Left ventricle myocardium inferior (tissue), 1 donor: ENCODE results near the gene SOCS7. TPM values are rescaled to one million over a fixed set of nuclear protein-coding genes. Genes with fewer than 3 reads are reported as not detected.

Experiments used
- DNase-seq: peaks from one replicate; pipeline ENCODE4 v3.0.0-alpha.2; 2020
- H3K27ac ChIP-seq: fragments of 200-600 bp; replicated peaks from 2 replicates; pipeline ENCODE4 v1.8.0; 2021
- H3K27me3 ChIP-seq: fragments of 200-600 bp; 2 replicates; pipeline ENCODE4 v1.8.0; 2021; ENCODE audit warnings: low read depth
- H3K36me3 ChIP-seq: fragments of 200-600 bp; 2 replicates; pipeline ENCODE4 v1.8.0; 2021
- H3K4me1 ChIP-seq: fragments of 200-600 bp; 2 replicates; pipeline ENCODE4 v1.8.0; 2021
- H3K4me3 ChIP-seq: fragments of 200-600 bp; 2 replicates; pipeline ENCODE4 v1.8.0; 2021; ENCODE audit warnings: mild to moderate bottlenecking, moderate library complexity
- H3K9me3 ChIP-seq: fragments of 200-600 bp; replicated peaks from 2 replicates; pipeline ENCODE4 v1.8.0; 2021
- intact Hi-C: fragments of 100-400 bp; cut with micrococcal nuclease; formaldehyde crosslinking; loops from one replicate; pipeline ENCODE4 v1.11.0; 2022
- total RNA-seq: library from RNA; stranded (reverse); fragmentation: NEBNext Ultra II Directional; extraction: Animal tissue kit (Norgen Biotek cat#: 25700); gene quantifications from one replicate; pipeline ENCODE4 v1.2.1, GENCODE V29; 2021
- TF ChIP-seq, protein P1 (sequence below): fragments of 200-600 bp; IDR thresholded peaks from 2 replicates; pipeline ENCODE4 v1.8.0; 2021; ENCODE audit warnings: antibody characterized with exemption, mild to moderate bottlenecking, borderline replicate concordance
- donor health status: DM: no; HTN: yes; CAD: no; lungs with severe emphysema.

The SOCS7 gene
- total RNA-seq, 1 donor from 2014 or later, result 13.2 TPM

DNA sequence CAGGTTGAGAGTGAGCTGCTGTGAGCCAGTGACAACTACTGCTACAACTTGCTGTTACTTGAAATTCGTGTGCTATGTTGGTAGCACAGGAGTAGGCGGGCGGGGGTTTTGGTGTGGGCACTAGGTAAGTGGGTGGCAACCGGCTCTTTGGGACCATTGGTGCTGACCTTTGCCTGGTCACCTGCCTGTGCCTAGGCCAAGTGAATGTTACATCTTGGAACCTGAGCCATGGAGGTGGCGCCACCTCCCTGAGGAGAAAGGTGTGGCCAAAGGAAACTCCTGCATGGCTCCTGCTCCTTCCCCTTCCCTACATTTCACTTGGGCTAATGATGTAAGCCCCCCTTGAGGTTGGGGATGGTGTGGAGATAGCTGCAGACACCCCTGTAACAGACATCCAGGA lies 51.3 kb downstream of the SOCS7 start:
- Histone ChIP-seq H3K9me3 (no peaks in the 10 kb centered on the region), H3K27me3 (no peaks in the 10 kb centered on the region), H3K36me3 (peaks cover 43% of the 10 kb centered on the region), H3K27ac (no peak overlapping the region), H3K4me3 (no peak overlapping the region), H3K4me1 (no peaks in the 10 kb centered on the region)
- TF ChIP-seq, protein P1, sequence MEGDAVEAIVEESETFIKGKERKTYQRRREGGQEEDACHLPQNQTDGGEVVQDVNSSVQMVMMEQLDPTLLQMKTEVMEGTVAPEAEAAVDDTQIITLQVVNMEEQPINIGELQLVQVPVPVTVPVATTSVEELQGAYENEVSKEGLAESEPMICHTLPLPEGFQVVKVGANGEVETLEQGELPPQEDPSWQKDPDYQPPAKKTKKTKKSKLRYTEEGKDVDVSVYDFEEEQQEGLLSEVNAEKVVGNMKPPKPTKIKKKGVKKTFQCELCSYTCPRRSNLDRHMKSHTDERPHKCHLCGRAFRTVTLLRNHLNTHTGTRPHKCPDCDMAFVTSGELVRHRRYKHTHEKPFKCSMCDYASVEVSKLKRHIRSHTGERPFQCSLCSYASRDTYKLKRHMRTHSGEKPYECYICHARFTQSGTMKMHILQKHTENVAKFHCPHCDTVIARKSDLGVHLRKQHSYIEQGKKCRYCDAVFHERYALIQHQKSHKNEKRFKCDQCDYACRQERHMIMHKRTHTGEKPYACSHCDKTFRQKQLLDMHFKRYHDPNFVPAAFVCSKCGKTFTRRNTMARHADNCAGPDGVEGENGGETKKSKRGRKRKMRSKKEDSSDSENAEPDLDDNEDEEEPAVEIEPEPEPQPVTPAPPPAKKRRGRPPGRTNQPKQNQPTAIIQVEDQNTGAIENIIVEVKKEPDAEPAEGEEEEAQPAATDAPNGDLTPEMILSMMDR, result no peak
- intact Hi-C loops, result loop anchor here (5.0 kb wide), 1 partner anchor 56 kb away; no protein-coding TSS in a partner anchor
- no peak for DNase-seq

DNA sequence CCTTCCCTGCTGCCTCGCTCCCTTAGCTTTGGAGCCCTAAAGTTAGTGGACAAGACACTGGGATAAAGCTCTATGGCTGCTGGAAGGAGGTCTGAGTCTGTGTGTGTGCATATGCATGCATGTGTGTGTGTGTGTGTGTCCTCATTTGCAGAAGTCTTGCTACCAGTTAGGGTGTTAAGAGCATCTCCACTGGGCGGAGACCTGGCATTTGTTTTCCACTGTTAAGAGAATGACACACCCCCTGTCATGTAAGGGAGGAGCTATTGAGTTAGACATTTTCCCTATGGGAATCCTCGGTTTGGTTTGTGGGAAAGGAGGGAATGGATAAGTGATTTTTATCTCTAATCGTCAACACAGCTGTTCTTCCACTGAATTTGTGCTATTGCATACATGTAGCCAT lies 51.8 kb downstream of the SOCS7 start:
- Histone ChIP-seq H3K4me3 (no peak overlapping the region), H3K36me3 (peaks cover 37% of the 10 kb centered on the region), H3K9me3 (no peaks in the 10 kb centered on the region), H3K4me1 (no peaks in the 10 kb centered on the region), H3K27me3 (no peaks in the 10 kb centered on the region), H3K27ac (no peak overlapping the region)
- intact Hi-C loops, result loop anchor here (5.0 kb wide), 1 partner anchor 56 kb away; no protein-coding TSS in a partner anchor
- no peak for DNase-seq
- TF ChIP-seq, protein P1, result no peak

- H3K27ac ChIP-seq, result peak overlapping the region; percentile 33
- no peaks in the 10 kb centered on the region for H3K27me3 ChIP-seq
- no peaks in the 10 kb centered on the region for H3K9me3 ChIP-seq
- no peak for DNase-seq
- TF ChIP-seq, protein P1, result no peak
- H3K36me3 ChIP-seq, result peaks cover 35% of the 10 kb centered on the region
- intact Hi-C loops, result loop anchor here (5.0 kb wide), 1 partner anchor 57 kb away; no protein-coding TSS in a partner anchor
- H3K4me1 ChIP-seq, result no peaks in the 10 kb centered on the region
- no peak overlapping the region for H3K4me3 ChIP-seq
These were observed 52.7 kb downstream of the SOCS7 start for GRCh38 chr17:38404174-38404943.

DNA sequence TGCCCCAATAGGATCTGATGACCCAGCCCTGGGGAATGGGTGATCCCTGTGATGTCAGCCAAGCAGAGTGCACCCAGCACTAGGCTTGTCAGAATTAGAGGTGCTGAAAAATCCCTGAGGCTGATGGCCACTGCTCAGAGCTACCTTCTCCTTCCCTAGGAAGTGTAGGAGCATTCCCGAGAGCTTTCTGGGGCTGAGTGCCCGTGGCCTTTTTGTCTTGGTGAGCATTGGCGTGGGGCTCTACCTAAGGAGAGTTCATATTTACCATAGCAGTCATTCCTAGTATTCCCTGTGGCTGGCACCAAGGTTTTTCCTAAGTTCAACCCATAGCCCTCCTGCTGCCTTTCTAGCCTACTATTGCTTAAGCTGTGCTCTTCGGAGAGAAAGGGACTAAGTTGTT lies 54.0 kb downstream of the SOCS7 start:
- Histone ChIP-seq H3K4me1 (no peaks in the 10 kb centered on the region), H3K36me3 (peaks cover 22% of the 10 kb centered on the region), H3K27me3 (no peaks in the 10 kb centered on the region), H3K27ac (no peak overlapping the region), H3K9me3 (no peaks in the 10 kb centered on the region), H3K4me3 (no peak overlapping the region)
- intact Hi-C loops, result no loop called here
- TF ChIP-seq, protein P1, result no peak
- DNase-seq, result no peak

GRCh38 chr17:38410201-38410600 lies 58.6 kb downstream of the SOCS7 start:
- H3K9me3 ChIP-seq, result no peaks in the 10 kb centered on the region
- no peak overlapping the region for H3K4me3 ChIP-seq
- intact Hi-C loops, result no loop called here
- H3K4me1 ChIP-seq, result peaks cover 8% of the 10 kb centered on the region
- DNase-seq, result no peak
- H3K27ac ChIP-seq, result no peak overlapping the region
- peaks cover 4% of the 10 kb centered on the region for H3K27me3 ChIP-seq
- no peaks in the 10 kb centered on the region for H3K36me3 ChIP-seq
- TF ChIP-seq, protein P1, result no peak
